ENCODE results near the gene FAM222B. TPM values are rescaled to one million over a fixed set of nuclear protein-coding genes. Genes with fewer than 3 reads are reported as not detected.
"Not testable (repeated sequence)": the region's sequence is repeated elsewhere in the genome, so short reads cannot be mapped to it uniquely, and the experiment has no call there.

Gene FAM222B
- total RNA-seq, 1 experiment from 2014 or later = 18.5 TPM

- H3K36me3 Mint-ChIP-seq (ENCODE audit: insufficient read depth, unreplicated experiment) = no peaks in the 10 kb centered on the region
- H3K27ac Mint-ChIP-seq (ENCODE audit: low read depth, unreplicated experiment) = no peak overlapping the region
- peak; percentile 61 for DNase-seq (ENCODE audit: unreplicated experiment)
- ChIA-PET POLR2A (interaction anchor here (0.7 to 1.3 kb wide), 3 partner anchors 36 to 94 kb away, joined by 3 to 5 read pairs (median 4); no protein-coding TSS in a partner anchor), CTCF (interaction anchor here (0.6 kb wide), 1 partner anchor 77 kb away, joined by 3 read pairs; no protein-coding TSS in a partner anchor)
- intact Hi-C loops (cut with micrococcal nuclease) = no loop called here
- no peaks in the 10 kb centered on the region for H3K27me3 Mint-ChIP-seq (ENCODE audit: insufficient read depth, unreplicated experiment)
- H3K4me1 Mint-ChIP-seq (ENCODE audit: insufficient read depth, unreplicated experiment) = peaks cover 5% of the 10 kb centered on the region
- no peak overlapping the region for H3K4me3 Mint-ChIP-seq (ENCODE audit: unreplicated experiment)
- TF ChIP-seq, protein P1, sequence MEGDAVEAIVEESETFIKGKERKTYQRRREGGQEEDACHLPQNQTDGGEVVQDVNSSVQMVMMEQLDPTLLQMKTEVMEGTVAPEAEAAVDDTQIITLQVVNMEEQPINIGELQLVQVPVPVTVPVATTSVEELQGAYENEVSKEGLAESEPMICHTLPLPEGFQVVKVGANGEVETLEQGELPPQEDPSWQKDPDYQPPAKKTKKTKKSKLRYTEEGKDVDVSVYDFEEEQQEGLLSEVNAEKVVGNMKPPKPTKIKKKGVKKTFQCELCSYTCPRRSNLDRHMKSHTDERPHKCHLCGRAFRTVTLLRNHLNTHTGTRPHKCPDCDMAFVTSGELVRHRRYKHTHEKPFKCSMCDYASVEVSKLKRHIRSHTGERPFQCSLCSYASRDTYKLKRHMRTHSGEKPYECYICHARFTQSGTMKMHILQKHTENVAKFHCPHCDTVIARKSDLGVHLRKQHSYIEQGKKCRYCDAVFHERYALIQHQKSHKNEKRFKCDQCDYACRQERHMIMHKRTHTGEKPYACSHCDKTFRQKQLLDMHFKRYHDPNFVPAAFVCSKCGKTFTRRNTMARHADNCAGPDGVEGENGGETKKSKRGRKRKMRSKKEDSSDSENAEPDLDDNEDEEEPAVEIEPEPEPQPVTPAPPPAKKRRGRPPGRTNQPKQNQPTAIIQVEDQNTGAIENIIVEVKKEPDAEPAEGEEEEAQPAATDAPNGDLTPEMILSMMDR (IDR thresholded peaks at IDR 0.05; ENCODE audit: unreplicated experiment) = no peak
- no TSS peak for BruUV-seq (replicated peaks)
- H3K9me3 Mint-ChIP-seq (ENCODE audit: unreplicated experiment) = no peaks in the 10 kb centered on the region
These were observed 3.6 kb upstream of the FAM222B start for GRCh38 chr17:28846231-28846630.

GRCh38 chr17:28843816-28844148 is 1.2 kb upstream of the FAM222B start:
- no peak overlapping the region for H3K27ac Mint-ChIP-seq (ENCODE audit: low read depth, unreplicated experiment)
- CTCF ChIA-PET = interaction anchor here (0.5 to 2.8 kb wide), 4 partner anchors 20 to 82 kb away, joined by 3 to 14 read pairs (median 3); no protein-coding TSS in a partner anchor

GRCh38 chr17:28841901-28842281 is 699 bp downstream of the FAM222B start:
- no peak for DNase-seq (ENCODE audit: unreplicated experiment)
- no peaks in the 10 kb centered on the region for H3K27me3 Mint-ChIP-seq (ENCODE audit: insufficient read depth, unreplicated experiment)
- TF ChIP-seq, protein P1 (IDR thresholded peaks at IDR 0.05; ENCODE audit: unreplicated experiment) = no peak
- TSS peak; percentile 49 for BruUV-seq (replicated peaks)
- intact Hi-C loops (cut with micrococcal nuclease) = loop anchor here (2.0 to 5.0 kb wide), 2 partner anchors 33 to 80 kb away; no protein-coding TSS in a partner anchor
- CTCF ChIA-PET = interaction anchor here (0.5 to 2.8 kb wide), 8 partner anchors 14 to 282 kb away, joined by 3 to 14 read pairs (median 4); partner anchors contain the start of gene FLOT2
- H3K4me1 Mint-ChIP-seq (ENCODE audit: insufficient read depth, unreplicated experiment) = peaks cover 5% of the 10 kb centered on the region
- peak overlapping the region; percentile 50 for H3K27ac Mint-ChIP-seq (ENCODE audit: low read depth, unreplicated experiment)
- H3K36me3 Mint-ChIP-seq (ENCODE audit: insufficient read depth, unreplicated experiment) = no peaks in the 10 kb centered on the region
- POLR2A ChIA-PET = interaction anchor here (0.5 to 2.5 kb wide), 42 partner anchors 9 to 452 kb away, joined by 3 to 40 read pairs (median 5); partner anchors contain the start of genes DHRS13, ERAL1, NEK8 and NUFIP2
- no peaks in the 10 kb centered on the region for H3K9me3 Mint-ChIP-seq (ENCODE audit: unreplicated experiment)
- peak overlapping the region; percentile 92 for H3K4me3 Mint-ChIP-seq (ENCODE audit: unreplicated experiment)

More at GRCh38 chr17:28843816-28844148, 1.2 kb upstream of the FAM222B start:
- Mint-ChIP-seq H3K27me3 (ENCODE audit: insufficient read depth, unreplicated experiment) (no peaks in the 10 kb centered on the region), H3K4me3 (ENCODE audit: unreplicated experiment) (peak overlapping the region; percentile 92), H3K4me1 (ENCODE audit: insufficient read depth, unreplicated experiment) (peaks cover 5% of the 10 kb centered on the region), H3K36me3 (ENCODE audit: insufficient read depth, unreplicated experiment) (no peaks in the 10 kb centered on the region), H3K9me3 (ENCODE audit: unreplicated experiment) (no peaks in the 10 kb centered on the region)
- POLR2A ChIA-PET = interaction anchor here (0.7 to 1.3 kb wide), 3 partner anchors 10 to 56 kb away, joined by 3 read pairs; no protein-coding TSS in a partner anchor
- no peak for DNase-seq (ENCODE audit: unreplicated experiment)
- intact Hi-C loops (cut with micrococcal nuclease) = loop anchor here (2.0 to 5.0 kb wide), 2 partner anchors 35 to 81 kb away; no protein-coding TSS in a partner anchor
- no TSS peak for BruUV-seq (replicated peaks)
- TF ChIP-seq, protein P1 (IDR thresholded peaks at IDR 0.05; ENCODE audit: unreplicated experiment) = no peak

DNA sequence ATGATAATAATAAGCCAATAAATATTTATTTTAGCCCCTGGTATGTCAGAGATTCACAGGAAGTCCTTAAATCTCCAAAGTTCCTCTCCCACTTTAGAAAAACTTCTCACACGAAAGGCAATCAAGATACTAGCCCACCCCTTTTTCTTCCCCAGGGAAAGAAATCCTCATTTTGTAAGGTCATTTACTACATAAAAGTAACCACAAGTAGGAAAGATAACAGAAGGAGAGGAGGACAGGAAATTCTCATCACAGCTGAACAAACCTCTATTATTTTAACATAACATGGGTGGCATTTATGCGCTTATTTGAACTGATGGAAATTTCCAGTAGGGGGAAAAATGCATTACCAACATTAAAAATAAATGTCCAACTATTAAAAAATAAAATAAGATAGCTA is 3.4 kb downstream of the FAM222B start:
- no peak overlapping the region for H3K4me3 Mint-ChIP-seq (ENCODE audit: unreplicated experiment)
- H3K9me3 Mint-ChIP-seq (ENCODE audit: unreplicated experiment) = no peaks in the 10 kb centered on the region
- no TSS peak for BruUV-seq (replicated peaks)
- H3K4me1 Mint-ChIP-seq (ENCODE audit: insufficient read depth, unreplicated experiment) = peaks cover 8% of the 10 kb centered on the region
- TF ChIP-seq, protein P1 (IDR thresholded peaks at IDR 0.05; ENCODE audit: unreplicated experiment) = no peak
- H3K27ac Mint-ChIP-seq (ENCODE audit: low read depth, unreplicated experiment) = no peak overlapping the region
- peaks cover 6% of the 10 kb centered on the region for H3K36me3 Mint-ChIP-seq (ENCODE audit: insufficient read depth, unreplicated experiment)
- ChIA-PET CTCF (interaction anchor here (0.6 to 1.0 kb wide), 2 partner anchors 73 to 88 kb away, joined by 3 to 10 read pairs; no protein-coding TSS in a partner anchor), POLR2A (interaction anchor here (1.0 to 1.2 kb wide), 3 partner anchors 10 to 31 kb away, joined by 3 to 4 read pairs (median 3); no protein-coding TSS in a partner anchor)
- H3K27me3 Mint-ChIP-seq (ENCODE audit: insufficient read depth, unreplicated experiment) = no peaks in the 10 kb centered on the region
- no peak for DNase-seq (ENCODE audit: unreplicated experiment)
- intact Hi-C loops (cut with micrococcal nuclease) = no loop called here

DNA sequence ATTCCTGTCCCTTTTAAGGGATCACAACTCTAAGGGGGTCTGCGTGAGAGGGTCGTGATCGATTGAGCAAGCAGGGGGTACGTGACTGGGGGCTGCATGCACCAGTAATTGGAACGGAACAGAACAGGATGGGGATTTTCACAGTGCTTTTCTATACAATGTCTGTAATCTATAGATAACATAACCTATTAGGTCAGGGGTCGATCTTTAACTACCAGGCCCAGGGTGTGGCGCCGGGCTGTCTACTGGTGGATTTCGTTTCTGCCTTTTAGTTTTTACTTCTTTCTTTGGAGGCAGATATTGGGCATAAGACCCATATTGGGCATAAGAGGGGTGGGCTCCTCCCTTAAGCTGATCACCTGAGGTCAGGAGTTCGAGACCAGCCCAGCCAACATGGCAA is 6.0 kb downstream of the FAM222B start:
- POLR2A ChIA-PET; CTCF ChIA-PET; H3K27me3 Mint-ChIP-seq (ENCODE audit: insufficient read depth, unreplicated experiment); H3K4me1 Mint-ChIP-seq (ENCODE audit: insufficient read depth, unreplicated experiment); DNase-seq (ENCODE audit: unreplicated experiment); H3K27ac Mint-ChIP-seq (ENCODE audit: low read depth, unreplicated experiment); H3K4me3 Mint-ChIP-seq (ENCODE audit: unreplicated experiment); H3K9me3 Mint-ChIP-seq (ENCODE audit: unreplicated experiment); intact Hi-C loops (cut with micrococcal nuclease); BruUV-seq (replicated peaks): not testable (repeated sequence)
- peaks cover 23% of the 10 kb centered on the region for H3K36me3 Mint-ChIP-seq (ENCODE audit: insufficient read depth, unreplicated experiment)

All from MCF 10A (cell line).